Esophagus squamous epithelium (tissue), 5 donors: ENCODE results near the gene PRKCE. TPM values are rescaled to one million over a fixed set of nuclear protein-coding genes. Genes with fewer than 3 reads are reported as not detected.

Experiments used
- DNase-seq: peaks from one replicate; lab custom pipeline; 2025; lab: John Stamatoyannopoulos, UW
- H3K27ac ChIP-seq, 4 donors: fragments of 200-600 bp; sonication (generic); one replicate each; pipeline ENCODE4 v1.5.1; 2016 to 2019; ENCODE audit warnings: mild to moderate bottlenecking in 1 of 4
- H3K27me3 ChIP-seq, 4 donors: fragments of 200-600 bp; sonication (generic); 1 replicate in 3 of 4; 2 replicates in 1 of 4; pipeline versions ENCODE4 v1.5.1 to v1.6.0; 2017 to 2021; ENCODE audit warnings: antibody characterized with exemption in 1 of 4
- H3K36me3 ChIP-seq, 3 donors: fragments of 200-600 bp; sonication (generic); one replicate each; pipeline ENCODE4 v1.5.1; 2016 to 2019
- H3K4me1 ChIP-seq, 3 donors: fragments of 200-600 bp; sonication (generic); one replicate each; pipeline ENCODE4 v1.5.1; 2017 to 2019
- H3K4me3 ChIP-seq, 4 donors: fragments of 200-600 bp; sonication (generic); 1 replicate in 3 of 4; 2 replicates in 1 of 4; pipeline ENCODE4 v1.5.1; 2016 to 2019; ENCODE audit warnings: mild to moderate bottlenecking in 2 of 4, moderate library complexity in 1 of 4
- H3K9me3 ChIP-seq, 3 donors: fragments of 200-600 bp; sonication (generic); one replicate each; pipeline ENCODE4 v1.5.1; 2016 to 2019
- CTCF ChIP-seq, 6 experiments: fragments of 450-650 bp in 4 of 6; fragments of 200-600 bp in 2 of 6; sonication (generic) in 2 of 6; IDR thresholded peaks; one replicate each; pipeline ENCODE4 v1.5.1; 2016 to 2019; ENCODE audit warnings: antibody characterized with exemption in 6 of 6, mild to moderate bottlenecking in 4 of 6, moderate library complexity in 4 of 6
- POLR2A ChIP-seq, 4 donors: fragments of 450-650 bp; IDR thresholded peaks; one replicate each; pipeline ENCODE4 v1.6.1; 2017; ENCODE audit warnings: antibody characterized with exemption in 4 of 4, mild to moderate bottlenecking in 4 of 4, moderate library complexity in 3 of 4
- WGBS, 2 donors: methylation state at CpG; one replicate each; pipeline ENCODE4 v1.1.5; 2018; 5-methylcytosine and 5-hydroxymethylcytosine counted together
- intact Hi-C: fragments of 100-400 bp; cut with DNase I; formaldehyde crosslinking; loops from one replicate; pipeline ENCODE4 v1.15.0; 2022
- total RNA-seq, 4 donors: library from RNA; depleted of rRNA; stranded (reverse); fragments of >200 nt; gene quantifications; one replicate each; pipeline ENCODE4 v1.1.0, GENCODE V29; 2016
- donor health status: DM: yes; HTN: yes; CAD: no.

Gene PRKCE
- total RNA-seq, 4 donors from 2014 or later, result 6.5 to 13.7 (median 9.9) TPM

DNA sequence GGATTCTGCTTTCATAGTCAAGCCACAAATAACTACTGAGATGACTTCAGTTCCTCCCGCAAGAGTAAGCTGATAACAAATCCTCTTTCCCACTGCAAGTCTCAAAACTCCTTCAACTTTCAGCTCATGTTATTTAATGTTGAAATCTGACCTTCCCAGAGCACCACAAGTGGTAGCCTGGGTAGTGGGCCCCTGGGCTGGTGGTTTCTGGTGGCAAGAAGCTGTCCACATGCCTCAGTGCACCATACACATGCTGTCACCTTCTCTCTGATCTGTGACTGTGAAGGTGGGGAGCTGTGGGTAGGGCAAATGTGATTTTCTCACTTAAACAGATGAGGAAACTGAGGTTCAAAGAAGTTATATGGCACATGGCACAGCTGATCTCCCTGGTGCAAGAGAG is 399.6 kb downstream of the PRKCE start:
- peak overlapping the region in 2 of 4 donors; percentile 65 for H3K27ac ChIP-seq

DNA sequence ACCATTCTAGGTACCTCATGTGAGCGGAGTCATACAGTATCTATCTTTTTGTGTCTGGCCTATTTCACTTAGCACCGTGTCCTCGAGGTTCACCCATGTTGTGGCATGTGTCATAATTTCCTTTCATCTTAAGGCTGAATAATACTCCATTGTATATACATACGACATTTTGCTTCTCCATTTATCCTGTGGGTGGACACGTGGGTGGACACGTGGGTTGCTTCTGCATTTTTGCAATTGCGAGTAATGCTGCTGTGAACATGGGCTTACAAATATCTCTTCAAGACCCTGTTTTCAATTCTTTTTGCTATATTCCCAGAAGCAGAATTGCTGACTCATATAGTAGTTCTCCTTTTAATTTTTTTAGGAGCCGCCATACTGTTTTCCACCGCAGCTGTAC is 402.1 kb downstream of the PRKCE start:
- no peak for DNase-seq

More for the DNA sequence above, 399.6 kb downstream of the PRKCE start:
- intact Hi-C loops, result no loop called here
- H3K9me3 ChIP-seq, result no peaks in the 10 kb centered on the region
- H3K36me3 ChIP-seq, result peaks cover 0 to 12% (median 0%) of the 10 kb centered on the region in 3 donors
- TF ChIP-seq CTCF (IDR thresholded peaks at IDR 0.05) (no peak), POLR2A (IDR thresholded peaks at IDR 0.05) (no peak)
- no peak for DNase-seq
- WGBS, 2 donors, result 75 to 100% methylated on average over 1 of the region's 1 CpG
- H3K4me1 ChIP-seq, result peaks cover 4 to 57% (median 28%) of the 10 kb centered on the region in 3 donors
- H3K4me3 ChIP-seq, result no peak overlapping the region
- no peaks in the 10 kb centered on the region for H3K27me3 ChIP-seq

DNA sequence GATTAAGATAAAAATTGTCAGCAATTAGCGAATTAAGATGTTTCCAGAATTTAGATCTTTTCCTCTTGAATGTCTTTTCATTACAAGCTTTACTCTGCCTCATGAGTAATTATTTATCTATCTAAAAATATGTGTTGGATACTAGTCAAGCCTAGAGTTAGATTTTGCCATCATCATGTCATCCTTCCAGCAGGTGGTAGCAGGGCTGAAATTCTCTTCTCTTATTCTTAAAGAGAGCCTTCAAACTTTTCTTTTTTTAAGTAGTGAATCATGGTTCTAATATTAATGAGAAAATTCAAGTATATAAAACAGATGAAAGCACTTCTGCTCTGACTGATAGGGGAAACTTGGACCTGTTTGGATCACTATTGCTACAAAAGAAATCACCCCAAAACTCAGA is 405.1 kb downstream of the PRKCE start:
- DNase-seq, result no peak
- WGBS, 2 donors, result 79 to 94% methylated on average over 1 of the region's 1 CpG
- Histone ChIP-seq H3K36me3 (peaks cover 0 to 11% (median 0%) of the 10 kb centered on the region in 3 donors), H3K27ac (no peak overlapping the region), H3K4me3 (no peak overlapping the region), H3K27me3 (no peaks in the 10 kb centered on the region), H3K4me1 (peaks cover 6 to 30% (median 11%) of the 10 kb centered on the region in 3 donors), H3K9me3 (no peaks in the 10 kb centered on the region)
- TF ChIP-seq CTCF (IDR thresholded peaks at IDR 0.05) (no peak), POLR2A (IDR thresholded peaks at IDR 0.05) (no peak)
- intact Hi-C loops, result no loop called here

More for the DNA sequence above, 402.1 kb downstream of the PRKCE start:
- no peaks in the 10 kb centered on the region for H3K27me3 ChIP-seq
- no peak overlapping the region for H3K27ac ChIP-seq
- TF ChIP-seq POLR2A (IDR thresholded peaks at IDR 0.05) (no peak), CTCF (IDR thresholded peaks at IDR 0.05) (no peak)
- peaks cover 10 to 56% (median 31%) of the 10 kb centered on the region in 3 donors for H3K4me1 ChIP-seq
- no peaks in the 10 kb centered on the region for H3K9me3 ChIP-seq
- peaks cover 0 to 12% (median 0%) of the 10 kb centered on the region in 3 donors for H3K36me3 ChIP-seq
- no peak overlapping the region for H3K4me3 ChIP-seq
- intact Hi-C loops, result no loop called here
- 79 to 80% methylated on average over 9 of the region's 9 CpGs for WGBS, 2 donors

DNA sequence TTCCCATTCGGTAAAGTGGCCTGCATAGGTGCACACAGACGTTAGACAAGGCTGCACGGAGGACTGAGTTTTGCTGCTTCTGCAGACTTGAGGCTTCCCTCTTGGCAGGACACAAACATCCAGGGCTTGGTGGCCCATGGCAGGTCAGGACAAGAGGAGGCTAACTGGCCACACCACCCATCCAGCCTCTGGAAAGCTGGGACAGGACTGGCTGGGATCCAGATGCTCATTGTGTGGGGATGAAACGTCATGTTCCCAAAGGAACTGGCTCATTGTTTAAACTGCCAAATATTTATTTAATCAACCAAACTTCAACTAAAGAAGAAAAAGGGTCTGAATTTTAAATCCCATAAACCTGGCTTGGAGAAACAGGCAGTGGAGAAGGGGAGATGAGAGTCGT is 406.7 kb downstream of the PRKCE start:
- WGBS, 2 donors, result 18 to 25% methylated on average over 2 to 3 of the region's 5 CpGs
- TF ChIP-seq CTCF (IDR thresholded peaks at IDR 0.05) (no peak), POLR2A (IDR thresholded peaks at IDR 0.05) (no peak)
- peaks cover 6 to 36% (median 17%) of the 10 kb centered on the region in 3 donors for H3K4me1 ChIP-seq
- H3K27ac ChIP-seq, result peak overlapping the region in 3 of 4 donors; percentile 17 to 58 (median 34)
- intact Hi-C loops, result no loop called here
- H3K27me3 ChIP-seq, result no peaks in the 10 kb centered on the region
- H3K9me3 ChIP-seq, result no peaks in the 10 kb centered on the region
- peaks cover 0 to 6% (median 0%) of the 10 kb centered on the region in 3 donors for H3K36me3 ChIP-seq
- DNase-seq, result no peak
- no peak overlapping the region for H3K4me3 ChIP-seq

- TF ChIP-seq CTCF (IDR thresholded peaks at IDR 0.05) (peak; percentile 74 to 91 (median 86)), POLR2A (IDR thresholded peaks at IDR 0.05) (no peak)
- intact Hi-C loops, result loop anchor here (10.0 kb wide), 1 partner anchor 232 kb away; the partner anchor contains the start of gene EPAS1
- Histone ChIP-seq H3K9me3 (no peaks in the 10 kb centered on the region), H3K4me3 (no peak overlapping the region), H3K4me1 (peaks cover 6 to 21% (median 14%) of the 10 kb centered on the region in 3 donors), H3K27ac (peak overlapping the region in 2 of 4 donors; percentile 53 to 66), H3K36me3 (no peaks in the 10 kb centered on the region), H3K27me3 (no peaks in the 10 kb centered on the region)
- 31 to 44% methylated on average over 9 to 14 of the region's 15 CpGs for WGBS, 2 donors
- no peak for DNase-seq
Measured at GRCh38 chr2:46062637-46063412, 411.4 kb downstream of the PRKCE start.
